Endothelial cell of umbilical vein (primary cell): ENCODE measurements around the gene NR3C1.

Source experiments
- MYC ChIP-seq: IDR thresholded peaks from one replicate; pipeline ENCODE4 v1.6.1; 2011; ENCODE audit warnings: mild to moderate bottlenecking, low read depth, low read length
- TF ChIP-seq, protein P1 (sequence below), 2 donors: IDR thresholded peaks; 1 replicate in 1 of 2; 2 replicates in 1 of 2; pipeline ENCODE4 v1.5.1; 2011; ENCODE audit warnings: low read length in 2 of 2, mild to moderate bottlenecking in 2 of 2, moderate library complexity in 2 of 2, control low read depth in 1 of 2, inconsistent platforms in 1 of 2, low read depth in 1 of 2; ENCODE audit not compliant: insufficient read depth in 1 of 2; ENCODE audit errors: extremely low read depth in 1 of 2
- TF ChIP-seq, protein P2 (sequence below): IDR thresholded peaks from 2 replicates; pipeline ENCODE4 v1.6.1; 2011; ENCODE audit not compliant: insufficient read depth, insufficient read length

DNA sequence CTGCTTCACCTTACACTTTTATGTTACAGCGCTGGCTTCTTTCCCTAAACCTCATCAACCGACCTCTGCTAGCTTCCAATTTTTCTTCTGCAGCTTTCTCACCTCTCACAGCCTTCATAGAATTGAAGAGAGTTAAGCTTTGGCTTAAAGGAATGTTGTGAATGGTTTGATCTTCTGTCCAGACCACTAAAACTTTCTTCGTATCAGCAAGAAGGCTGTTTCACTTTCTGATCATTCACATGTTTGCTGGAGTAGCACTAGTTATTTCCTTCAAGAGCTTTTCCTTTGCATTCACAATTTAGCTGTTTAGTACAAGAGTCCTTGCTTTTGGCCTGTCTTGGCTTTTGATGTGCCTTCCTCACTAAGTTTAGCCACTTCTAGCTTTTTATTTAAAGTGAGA lies 49.5 kb downstream of the NR3C1 start:
- TF ChIP-seq MYC: no peak
- TF ChIP-seq, protein P1, sequence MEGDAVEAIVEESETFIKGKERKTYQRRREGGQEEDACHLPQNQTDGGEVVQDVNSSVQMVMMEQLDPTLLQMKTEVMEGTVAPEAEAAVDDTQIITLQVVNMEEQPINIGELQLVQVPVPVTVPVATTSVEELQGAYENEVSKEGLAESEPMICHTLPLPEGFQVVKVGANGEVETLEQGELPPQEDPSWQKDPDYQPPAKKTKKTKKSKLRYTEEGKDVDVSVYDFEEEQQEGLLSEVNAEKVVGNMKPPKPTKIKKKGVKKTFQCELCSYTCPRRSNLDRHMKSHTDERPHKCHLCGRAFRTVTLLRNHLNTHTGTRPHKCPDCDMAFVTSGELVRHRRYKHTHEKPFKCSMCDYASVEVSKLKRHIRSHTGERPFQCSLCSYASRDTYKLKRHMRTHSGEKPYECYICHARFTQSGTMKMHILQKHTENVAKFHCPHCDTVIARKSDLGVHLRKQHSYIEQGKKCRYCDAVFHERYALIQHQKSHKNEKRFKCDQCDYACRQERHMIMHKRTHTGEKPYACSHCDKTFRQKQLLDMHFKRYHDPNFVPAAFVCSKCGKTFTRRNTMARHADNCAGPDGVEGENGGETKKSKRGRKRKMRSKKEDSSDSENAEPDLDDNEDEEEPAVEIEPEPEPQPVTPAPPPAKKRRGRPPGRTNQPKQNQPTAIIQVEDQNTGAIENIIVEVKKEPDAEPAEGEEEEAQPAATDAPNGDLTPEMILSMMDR (IDR thresholded peaks at IDR 0.05; ENCODE audit: extremely low read depth in 1 of 2, insufficient read depth in 1 of 2, low read depth in 1 of 2, low read length in 2 of 2): no peak
- TF ChIP-seq, protein P2, sequence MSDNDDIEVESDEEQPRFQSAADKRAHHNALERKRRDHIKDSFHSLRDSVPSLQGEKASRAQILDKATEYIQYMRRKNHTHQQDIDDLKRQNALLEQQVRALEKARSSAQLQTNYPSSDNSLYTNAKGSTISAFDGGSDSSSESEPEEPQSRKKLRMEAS: no peak
